GM19043 (cell line): ENCODE results near the gene ADGRV1.

Experiments
- ATAC-seq: cut with Tn5 transposase; IDR thresholded peaks from one replicate; pipeline ENCODE4 v1.9.1; 2021; ENCODE audit warnings: low read depth; ENCODE audit not compliant: unreplicated experiment

Gene ADGRV1

DNA sequence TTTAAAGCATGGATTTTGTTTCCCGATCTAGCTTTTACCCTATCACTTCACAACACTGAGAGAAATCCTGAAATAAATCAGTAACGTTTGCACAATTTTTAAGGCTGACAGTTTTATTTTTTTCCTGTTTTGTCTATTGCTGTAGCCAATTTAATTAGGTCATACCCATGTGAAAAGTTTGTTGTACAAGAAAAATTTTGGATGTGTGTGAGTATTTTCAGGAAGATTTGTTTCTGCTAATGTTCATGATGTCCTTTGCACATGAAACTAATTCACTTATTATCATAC, 586.7 kb downstream of the ADGRV1 start:
- ATAC-seq = no peak

DNA sequence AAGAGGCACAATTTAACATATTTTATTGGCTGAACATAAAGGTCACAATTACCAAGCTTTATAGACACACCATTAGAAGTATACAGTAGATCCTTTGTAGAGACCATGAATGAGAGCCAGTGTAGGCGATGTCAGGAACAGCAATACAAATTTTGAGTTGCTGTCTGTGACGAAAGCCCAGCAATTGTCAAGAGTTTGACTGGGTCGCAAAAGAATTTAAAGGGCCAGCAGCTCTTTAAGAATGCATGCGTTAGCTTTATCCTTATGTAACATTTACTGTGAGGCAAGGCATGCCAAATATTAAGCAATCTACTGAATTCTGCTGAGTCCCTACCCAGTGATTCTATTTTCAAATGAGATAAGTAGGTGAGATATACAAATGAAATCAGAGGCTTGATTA, 587.6 kb downstream of the ADGRV1 start:
- no peak for ATAC-seq

DNA sequence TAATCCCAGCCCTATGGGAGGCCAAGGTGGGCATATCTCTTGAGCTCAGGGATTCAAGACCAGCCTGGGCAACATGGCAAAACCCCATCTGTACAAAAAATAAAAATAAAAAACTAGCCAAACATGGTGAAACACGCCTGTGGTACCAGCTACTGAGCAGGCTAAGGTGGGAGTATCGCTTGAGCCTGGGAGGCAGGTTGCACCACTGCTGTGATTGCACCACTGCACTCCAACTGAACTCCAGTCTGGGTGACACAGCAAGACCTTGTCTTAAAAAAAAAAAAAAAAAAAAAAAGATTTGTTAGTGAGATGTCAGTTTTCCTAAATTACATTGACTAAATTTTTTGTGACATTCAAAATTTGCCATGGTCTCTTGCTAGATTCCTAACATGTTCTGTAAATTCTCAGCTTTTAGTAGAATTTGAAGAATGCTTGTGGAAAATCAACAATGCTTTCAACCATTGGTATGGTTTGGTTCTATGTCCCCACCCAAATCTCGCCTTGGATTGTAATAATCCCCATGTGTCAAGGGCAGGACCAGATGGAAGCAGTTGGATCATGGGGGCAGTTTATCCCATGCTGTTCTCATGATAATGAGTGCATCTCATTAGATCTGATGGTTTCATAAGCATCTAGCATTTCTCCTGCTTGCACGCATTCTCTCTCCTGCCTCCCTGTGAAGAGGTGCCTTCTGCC, 588.5 kb downstream of the ADGRV1 start:
- no peak for ATAC-seq

DNA sequence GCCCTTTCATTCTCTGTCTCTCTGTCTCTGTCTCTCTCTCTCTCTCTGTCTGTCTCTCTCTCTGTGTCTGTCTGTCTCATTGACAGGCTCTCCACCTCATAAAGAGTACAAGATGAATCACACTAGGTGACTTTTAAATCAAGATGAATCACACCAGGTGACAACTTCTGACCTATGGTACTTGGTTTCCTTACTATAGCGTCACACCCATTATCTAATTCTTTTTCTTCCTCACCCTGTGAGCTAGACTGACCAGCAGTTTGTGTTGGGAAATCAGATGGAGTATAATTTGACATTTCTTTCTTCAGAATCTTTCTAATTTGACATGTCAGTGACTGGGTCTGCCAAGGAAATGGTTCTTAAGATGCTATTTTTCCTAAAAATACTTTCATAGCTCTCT, 591.6 kb downstream of the ADGRV1 start:
- ATAC-seq = no peak

DNA sequence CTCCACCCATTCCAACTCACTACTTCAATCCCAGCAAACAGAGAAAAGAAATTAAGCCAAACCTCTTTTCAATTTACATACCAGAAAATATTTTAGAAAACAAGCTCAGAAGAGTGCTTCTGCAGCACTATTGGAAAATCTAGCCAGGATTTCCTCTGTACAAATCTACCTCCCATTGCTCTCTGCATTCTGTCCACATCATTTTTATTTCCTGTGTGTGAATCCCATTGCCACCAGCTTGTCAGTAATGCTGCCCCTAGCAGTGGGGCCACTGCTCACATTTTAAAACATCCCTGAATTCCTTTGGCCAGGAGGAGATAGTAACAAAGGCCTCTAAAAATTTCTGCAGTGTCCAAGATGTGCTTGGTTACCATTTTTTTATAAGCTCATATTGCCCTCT, 592.0 kb downstream of the ADGRV1 start:
- ATAC-seq = no peak

DNA sequence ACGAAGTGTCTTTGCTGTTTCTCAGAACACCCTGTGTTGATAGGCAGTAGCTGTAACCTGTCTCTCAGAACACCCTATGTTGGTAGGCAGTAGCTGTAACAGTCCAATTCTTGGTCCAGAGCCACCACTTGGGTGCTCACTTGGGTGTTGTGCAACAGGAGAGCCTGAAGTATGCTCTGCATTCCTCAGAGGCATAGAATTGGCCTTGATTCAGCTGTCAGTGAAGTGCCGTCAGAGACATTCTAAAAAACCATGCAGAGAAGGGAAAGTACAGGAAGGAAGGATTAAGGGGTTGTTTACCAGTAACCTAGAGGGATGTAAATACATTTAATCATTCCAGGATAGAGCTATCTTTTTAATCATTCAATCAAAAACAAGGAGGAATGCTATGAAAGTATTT, 593.4 kb downstream of the ADGRV1 start:
- ATAC-seq = no peak

DNA sequence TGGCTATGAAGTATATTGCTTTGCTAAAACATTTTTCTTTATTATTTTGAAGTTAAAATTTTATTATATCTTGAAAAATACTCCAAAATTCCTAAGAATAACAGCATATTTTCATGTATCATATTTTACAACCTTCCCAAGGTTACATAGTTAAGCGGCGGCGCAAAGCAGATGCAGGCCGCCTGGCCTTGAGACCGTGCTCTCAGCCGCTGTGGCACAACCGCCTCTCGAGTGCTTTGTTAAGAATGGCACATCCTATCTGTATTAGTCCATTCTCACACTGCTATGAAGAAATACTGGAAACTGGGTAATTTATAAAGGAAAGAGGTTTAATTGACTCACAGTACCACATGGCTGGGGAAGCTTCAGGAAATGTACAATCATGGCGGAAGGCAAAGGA, 595.7 kb downstream of the ADGRV1 start:
- ATAC-seq = no peak

DNA sequence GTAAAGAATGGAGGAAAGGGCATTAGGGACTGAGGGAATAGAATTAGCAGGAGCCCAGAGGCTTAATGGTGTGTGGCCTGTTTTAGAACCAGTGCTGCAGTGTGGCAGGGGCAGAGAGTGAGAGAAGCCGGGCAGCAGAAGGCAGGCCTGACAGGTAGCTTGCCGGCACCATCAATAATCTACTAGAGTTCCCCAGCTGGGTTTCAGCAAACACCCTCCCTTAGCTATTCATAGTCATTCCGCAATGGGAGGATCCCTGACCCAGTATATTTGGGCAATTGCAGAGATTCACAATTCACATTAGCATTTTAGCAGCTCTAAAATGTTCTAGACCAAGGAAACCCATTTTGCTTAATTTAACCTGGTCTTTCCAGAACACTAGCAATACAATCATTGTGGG, 596.7 kb downstream of the ADGRV1 start:
- ATAC-seq = no peak

DNA sequence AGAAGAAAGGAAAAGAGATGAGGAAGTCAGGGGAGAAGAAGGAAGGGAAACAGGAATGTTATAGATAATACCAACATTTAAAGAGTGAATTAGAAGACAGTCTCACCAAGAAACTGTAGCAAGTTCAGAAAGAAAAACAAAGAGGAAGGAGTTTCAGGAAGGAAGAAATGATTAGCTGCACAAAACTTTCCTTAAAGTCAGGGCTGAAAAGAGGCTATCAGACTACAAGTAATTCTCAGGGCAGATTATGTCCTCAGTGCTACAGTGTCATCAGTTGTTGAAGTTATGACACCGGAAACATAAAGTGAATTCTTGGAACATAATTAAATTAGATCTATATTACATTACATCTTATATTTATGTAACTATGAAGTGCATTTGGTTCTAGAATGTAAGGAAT, 597.6 kb downstream of the ADGRV1 start:
- ATAC-seq = no peak

DNA sequence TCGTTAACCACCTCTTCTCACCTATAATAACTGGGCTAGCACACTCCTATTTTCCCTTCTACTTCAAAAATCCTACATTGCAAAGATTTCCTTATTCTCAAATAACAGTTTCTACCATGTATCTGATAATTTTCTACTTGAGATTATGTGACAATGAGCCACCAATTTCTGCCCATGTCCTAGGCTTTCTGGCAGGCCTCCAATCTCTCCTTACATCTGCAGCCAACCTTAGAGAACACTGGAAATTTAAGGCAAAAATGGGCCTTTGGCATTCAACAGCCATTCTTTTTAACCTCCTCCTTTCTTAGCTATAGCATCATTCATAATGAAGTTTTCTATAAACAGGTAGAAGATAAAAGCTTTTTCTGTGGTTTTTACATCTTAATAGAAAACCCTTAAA, 599.4 kb downstream of the ADGRV1 start:
- no peak for ATAC-seq

DNA sequence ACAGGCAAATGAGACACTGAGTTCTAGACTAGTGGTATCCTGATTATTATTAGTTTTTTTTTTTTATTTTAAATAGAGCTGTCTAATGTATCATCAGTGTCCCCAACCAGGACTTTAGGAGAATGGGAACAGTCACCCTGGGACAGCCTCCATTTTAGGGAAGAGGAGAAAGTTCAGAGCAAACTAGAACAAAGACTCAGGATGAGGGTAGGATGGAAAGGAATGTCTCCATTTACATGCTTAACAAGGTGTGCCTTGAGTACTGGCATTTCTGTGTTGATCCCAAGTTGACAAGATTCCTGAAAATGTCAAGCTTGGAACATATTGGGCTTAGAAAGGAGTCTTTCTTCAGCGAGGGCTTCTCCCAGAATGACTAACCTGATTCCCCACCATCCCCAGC, 601.0 kb downstream of the ADGRV1 start:
- ATAC-seq = no peak

DNA sequence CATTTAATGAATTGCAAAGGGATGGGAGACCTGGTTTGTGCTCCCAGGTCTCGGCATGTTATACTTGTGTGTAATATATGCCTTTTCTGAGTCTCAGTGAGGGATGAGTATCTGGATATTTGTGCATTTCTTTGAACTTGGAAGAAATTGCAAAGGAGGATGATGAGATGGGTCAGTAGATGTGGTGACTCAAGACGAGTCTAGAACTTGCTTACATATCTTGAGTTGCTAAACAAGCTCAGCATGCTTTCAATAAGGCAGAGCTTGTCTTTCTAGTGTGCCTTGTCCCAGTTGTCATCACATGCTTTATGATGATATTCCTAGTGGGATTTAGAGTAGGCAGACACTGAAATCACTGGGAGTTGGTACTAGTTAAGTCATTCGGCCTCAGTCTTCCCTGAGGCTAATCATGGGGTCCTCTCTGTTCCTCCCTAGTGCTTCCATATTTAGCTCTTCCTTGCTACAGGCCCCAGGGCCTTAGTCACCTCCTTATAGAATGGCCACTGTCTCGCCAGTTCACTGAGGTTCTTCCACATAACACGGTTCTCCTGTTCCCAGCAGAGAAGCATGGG, 602.2 kb downstream of the ADGRV1 start:
- no peak for ATAC-seq

DNA sequence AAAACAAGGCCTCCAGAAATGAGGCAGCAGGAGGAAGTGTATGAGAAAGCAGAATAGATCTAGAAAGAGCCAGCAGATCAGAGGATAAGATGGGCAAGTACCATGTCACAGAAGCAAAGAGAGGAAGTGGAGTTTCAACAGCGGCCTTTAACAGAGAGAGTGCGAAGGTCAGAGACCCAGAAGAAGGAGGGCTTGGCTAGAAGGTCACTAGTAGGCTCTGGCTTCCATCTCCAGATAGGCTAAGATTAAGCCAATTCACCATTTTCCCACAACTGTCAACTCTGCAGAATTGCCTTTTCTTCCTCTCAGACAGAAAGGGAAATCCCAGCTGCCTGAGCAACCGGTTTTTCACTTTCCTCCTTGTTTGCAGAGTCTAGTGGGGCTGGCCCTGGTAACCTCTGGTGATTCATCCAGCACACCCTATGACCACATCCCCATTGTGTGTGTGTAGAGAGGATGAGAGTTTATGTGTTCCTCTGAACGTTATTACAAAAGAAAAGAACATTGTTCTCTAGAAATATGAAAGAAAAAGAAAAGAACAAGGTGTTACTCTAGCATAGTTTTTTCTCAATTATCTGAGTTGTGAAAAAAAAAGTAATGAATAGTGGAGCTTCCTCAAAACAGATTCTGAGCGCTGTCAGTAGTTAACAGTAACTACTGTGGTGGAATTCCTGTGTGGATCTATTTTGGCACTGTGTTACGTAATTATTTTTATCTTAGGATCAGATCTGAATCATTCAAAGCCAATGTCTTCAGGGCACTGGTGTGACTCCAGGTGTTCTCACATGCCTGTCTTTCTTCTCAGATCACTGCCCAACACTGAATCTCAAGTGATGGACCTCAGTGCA, 604.2 kb downstream of the ADGRV1 start:
- peak; percentile 96 for ATAC-seq

DNA sequence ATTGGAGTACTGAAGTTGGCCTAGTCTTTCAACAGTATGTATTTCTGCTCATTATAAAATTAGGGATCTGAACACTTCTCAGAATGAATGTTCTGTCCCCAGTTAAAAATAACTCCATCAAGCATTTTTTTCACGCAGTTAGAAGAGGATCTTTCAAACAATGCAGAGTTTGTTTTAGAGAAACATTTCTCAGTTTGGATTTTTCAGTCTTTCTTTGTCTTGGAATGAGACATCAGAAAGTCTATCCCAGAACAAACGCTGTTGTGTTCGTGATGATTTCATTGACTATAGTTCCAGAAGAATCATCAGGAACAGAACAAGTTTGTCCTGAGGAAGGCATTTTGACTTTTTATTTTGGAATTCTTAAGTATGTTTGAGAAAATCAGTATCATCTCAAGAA, 605.8 kb downstream of the ADGRV1 start:
- no peak for ATAC-seq

DNA sequence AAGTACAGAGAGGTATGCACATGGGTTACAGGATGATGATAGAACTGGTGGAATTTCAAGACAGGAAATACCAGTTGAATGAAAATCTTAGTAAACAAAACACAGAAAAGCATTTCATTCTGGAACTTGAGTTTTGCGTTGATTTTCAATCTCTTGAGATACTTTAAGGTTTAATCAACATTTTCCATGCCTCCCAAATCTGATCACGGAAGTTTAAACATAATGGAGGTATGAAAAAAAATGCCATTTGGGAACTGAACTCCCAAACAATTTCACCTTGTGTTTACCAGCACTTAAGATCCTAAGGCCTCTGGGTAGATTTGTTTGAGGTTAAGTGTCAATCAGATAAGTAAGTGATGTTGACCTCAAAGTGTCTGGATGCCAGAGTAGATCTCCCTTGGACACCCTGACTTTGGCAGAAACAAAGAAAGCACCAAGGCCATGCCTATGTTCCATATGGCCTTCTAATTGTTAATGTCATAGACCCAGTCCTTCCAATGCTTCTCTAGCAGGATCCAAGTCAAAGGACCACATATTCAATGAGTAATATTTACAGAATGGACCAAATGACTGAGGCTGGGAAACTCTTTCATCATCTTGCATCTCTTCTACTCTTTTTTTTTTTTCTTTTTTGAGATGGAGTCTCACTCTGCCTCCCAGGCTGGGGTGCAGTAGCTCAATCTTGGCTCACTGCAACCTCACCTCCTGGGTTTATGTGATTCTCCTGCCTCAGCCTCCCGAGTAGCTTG, 607.6 kb downstream of the ADGRV1 start:
- ATAC-seq = no peak

DNA sequence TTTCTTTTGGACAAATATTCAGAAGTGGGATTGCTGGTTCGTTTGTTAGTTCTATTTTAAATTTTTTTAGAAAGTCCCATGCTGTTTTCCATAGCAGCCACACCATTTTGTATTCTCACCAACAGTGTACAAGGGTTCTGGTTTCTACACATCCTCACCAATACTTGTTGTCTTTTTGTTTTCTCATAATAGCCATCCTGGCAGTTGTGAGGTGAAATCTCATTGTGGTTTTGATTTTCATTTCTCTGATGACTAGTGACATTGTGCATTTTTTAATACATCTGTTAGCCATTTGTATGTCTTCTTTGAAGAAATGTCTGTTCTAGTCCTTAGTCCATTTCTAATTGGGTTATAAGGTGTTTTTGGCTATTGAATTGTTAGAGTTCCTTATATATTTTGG, 610.3 kb downstream of the ADGRV1 start:
- ATAC-seq = no peak

DNA sequence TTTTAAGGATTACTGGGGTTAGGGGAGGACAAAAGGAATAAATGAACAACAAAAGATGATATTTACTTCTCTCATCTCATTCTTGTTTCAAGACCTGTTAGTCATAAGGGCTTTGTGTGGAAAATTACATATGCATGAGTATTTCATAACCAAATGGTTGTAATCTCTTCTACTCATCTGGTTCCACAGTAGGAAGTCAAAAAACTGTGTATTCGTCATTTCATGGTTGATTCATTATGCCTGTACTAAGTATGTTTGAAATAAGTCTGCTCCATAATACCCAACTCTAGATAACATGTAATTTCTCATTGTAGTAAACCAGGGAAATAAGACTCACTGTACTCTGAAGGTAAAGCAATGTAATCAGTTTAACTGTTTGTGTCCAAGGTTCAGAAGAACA, 611.7 kb downstream of the ADGRV1 start:
- no peak for ATAC-seq

DNA sequence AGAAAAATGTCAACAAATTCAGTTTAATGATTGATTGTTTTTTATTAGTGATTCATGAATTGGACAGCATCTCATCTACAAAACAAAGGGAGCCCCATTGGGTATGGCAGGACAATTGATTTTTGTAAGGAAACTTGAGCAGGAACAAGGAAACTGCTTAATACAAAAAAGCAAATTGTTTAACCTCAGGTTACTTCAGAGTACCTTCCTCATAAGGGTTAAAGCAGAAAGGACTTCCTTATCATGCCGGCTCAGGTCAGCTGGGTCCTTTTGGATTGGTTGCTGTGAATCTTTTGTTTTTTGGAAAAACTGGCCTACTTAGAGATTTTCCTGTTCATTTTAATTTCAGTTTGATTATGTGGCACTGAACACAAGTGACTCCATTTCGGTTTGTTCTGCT, 612.7 kb downstream of the ADGRV1 start:
- no peak for ATAC-seq

DNA sequence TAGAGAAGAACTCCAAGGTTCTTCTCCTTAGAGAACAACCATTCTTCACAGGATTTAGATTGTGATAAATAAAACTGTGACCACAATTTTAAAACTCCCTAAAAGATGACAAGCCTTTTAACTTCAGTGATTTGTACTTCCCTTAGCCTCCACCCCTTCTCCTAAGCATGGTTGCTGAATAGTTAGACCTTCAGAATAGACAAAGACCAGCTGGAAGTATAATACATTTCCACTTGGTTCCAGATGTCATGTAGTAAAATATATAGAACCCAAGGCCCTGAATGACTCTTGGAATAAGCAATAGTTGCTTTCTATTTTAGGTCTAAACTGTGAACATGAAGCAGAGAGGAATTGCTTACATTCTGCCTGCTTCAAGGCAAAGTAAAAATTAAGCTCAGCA, 615.8 kb downstream of the ADGRV1 start:
- no peak for ATAC-seq

DNA sequence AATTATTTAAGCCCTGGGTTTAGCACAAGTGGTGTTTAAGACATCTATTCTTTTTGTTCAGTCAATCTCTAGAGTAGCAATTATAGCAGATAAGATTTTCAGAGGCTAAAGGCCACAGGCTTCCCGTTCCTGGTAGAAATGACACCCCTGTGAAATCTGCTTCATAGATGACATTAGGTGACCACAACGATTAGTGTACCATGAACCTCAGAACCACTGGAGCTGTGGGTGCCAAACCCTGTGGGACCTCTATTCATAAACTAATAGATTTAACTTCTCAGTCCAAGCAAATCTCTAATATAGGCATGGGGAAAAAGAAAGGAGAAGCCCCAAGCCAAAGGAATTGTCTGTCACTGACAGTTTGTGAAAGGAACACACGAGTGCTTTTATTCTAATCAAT, 617.1 kb downstream of the ADGRV1 start:
- no peak for ATAC-seq

DNA sequence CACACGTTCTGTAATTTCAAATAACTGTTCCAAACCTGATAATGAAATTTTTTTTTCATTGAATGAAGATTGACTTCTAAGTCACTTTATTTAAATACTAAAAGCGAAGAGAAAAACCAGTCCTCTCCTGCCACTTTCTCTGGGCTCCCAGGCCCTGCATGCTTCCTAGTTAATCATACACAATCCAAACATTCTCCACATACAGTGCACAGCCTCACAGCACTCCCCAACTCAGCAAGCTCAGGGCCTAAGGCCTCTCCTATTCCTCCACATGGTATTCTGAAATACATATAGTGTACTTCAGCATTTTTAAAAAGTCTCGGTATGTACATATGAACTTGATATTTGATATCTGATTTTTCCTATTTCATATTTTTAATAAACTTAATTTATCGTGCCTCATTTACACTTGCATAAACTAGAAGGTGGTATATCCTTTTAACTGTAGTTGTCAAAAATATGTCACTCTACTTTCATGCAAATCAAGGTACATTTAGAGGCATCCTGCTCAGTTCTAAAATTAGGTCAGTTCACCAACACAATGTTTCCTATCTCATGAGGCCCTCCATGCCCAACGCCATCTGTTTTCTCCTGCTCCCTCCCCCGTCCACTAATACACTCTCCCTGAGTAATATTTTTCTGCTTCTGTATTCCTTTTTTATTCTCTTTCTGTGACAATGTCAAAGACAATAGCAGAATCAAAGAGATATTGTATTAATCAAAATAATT, 617.9 kb downstream of the ADGRV1 start:
- ATAC-seq = no peak
